Caco-2 (cell line): Measurements from ENCODE around the gene HELZ. TPM values are rescaled to one million over a fixed set of nuclear protein-coding genes. Genes with fewer than 3 reads are reported as not detected.

Source experiments
- BruUV-seq: library from RNA; stranded (reverse); fragments of 400-500 nt; replicated peaks from 2 replicates; lab custom pipeline; 2021; lab: Mats Ljungman, UMichigan
- CTCF ChIA-PET: fragments of 300-600 bp; sonication (Branson Sonifier 250); formaldehyde crosslinking; loops from one replicate; lab custom pipeline; 2022; ENCODE audit warnings: antibody characterized with exemption; lab: Charles Lee
- POLR2A ChIA-PET: fragments of 300-600 bp; sonication (Branson Sonifier 250); formaldehyde crosslinking; loops from one replicate; lab custom pipeline; 2022; ENCODE audit warnings: antibody characterized with exemption; lab: Charles Lee
- DNase-seq, 2 experiments: peaks; one replicate each; pipeline versions ENCODE4 v3.0.0 to v3.0.0-alpha.2; 2020 to 2022
- H3K27me3 ChIP-seq: replicated peaks from 2 replicates; pipeline ENCODE4 v1.6.0; 2011; ENCODE audit warnings: low read length; ENCODE audit not compliant: control insufficient read depth, insufficient read depth
- H3K36me3 ChIP-seq: 2 replicates; pipeline ENCODE4 v1.5.1; 2011; ENCODE audit warnings: low read length; ENCODE audit not compliant: control insufficient read depth, insufficient read depth
- H3K4me1 ChIP-seq: fragments of 250-450 bp; sonication (Bioruptor Pico); 2 replicates; pipeline ENCODE4 v1.5.1; 2020; ENCODE audit warnings: mild to moderate bottlenecking
- H3K4me3 ChIP-seq: 2 replicates; pipeline ENCODE4 v1.5.1; 2011; ENCODE audit warnings: low read depth, mild to moderate bottlenecking, control low read depth, low read length
- H3K9me3 ChIP-seq: fragments of 250-450 bp; sonication (Bioruptor Pico); 2 replicates; pipeline ENCODE4 v1.5.1; 2020; ENCODE audit warnings: mild to moderate bottlenecking, moderate library complexity
- H3K27ac Mint-ChIP-seq: one replicate; pipeline ENCODE4 v1.8.0; 2022; ENCODE audit warnings: mixed read lengths; ENCODE audit not compliant: unreplicated experiment
- H3K27me3 Mint-ChIP-seq: one replicate; pipeline ENCODE4 v1.8.0; 2022; ENCODE audit warnings: mixed read lengths; ENCODE audit not compliant: insufficient read depth, unreplicated experiment
- H3K36me3 Mint-ChIP-seq: one replicate; pipeline ENCODE4 v1.8.0; 2022; ENCODE audit warnings: mild to moderate bottlenecking, mixed read lengths; ENCODE audit not compliant: insufficient read depth, unreplicated experiment
- H3K4me1 Mint-ChIP-seq: one replicate; pipeline ENCODE4 v1.8.0; 2022; ENCODE audit warnings: low read depth, mixed read lengths; ENCODE audit not compliant: unreplicated experiment
- H3K4me3 Mint-ChIP-seq: one replicate; pipeline ENCODE4 v1.8.0; 2022; ENCODE audit warnings: mild to moderate bottlenecking, moderate library complexity, mixed read lengths; ENCODE audit not compliant: unreplicated experiment
- H3K9me3 Mint-ChIP-seq: one replicate; pipeline ENCODE4 v1.8.0; 2022; ENCODE audit warnings: mixed read lengths; ENCODE audit not compliant: unreplicated experiment
- intact Hi-C: fragments of 100-400 bp; cut with micrococcal nuclease; formaldehyde crosslinking; loops from one replicate; pipeline ENCODE4 v1.10.0; 2022; ENCODE audit not compliant: unreplicated experiment
- total RNA-seq: library from RNA; stranded (reverse); gene quantifications from 2 replicates; pipeline ENCODE4 v1.2.3, GENCODE V29; 2022
- TF ChIP-seq, protein P1 (sequence below), 2 experiments: fragments of 200-600 bp in 1 of 2; IDR thresholded peaks; 1 replicate in 1 of 2; 2 replicates in 1 of 2; pipeline versions ENCODE4 v1.5.1 to v1.8.0; 2011 to 2022; ENCODE audit warnings: antibody characterized with exemption in 1 of 2, control low read depth in 1 of 2, inconsistent platforms in 1 of 2, low read depth in 1 of 2, low read length in 1 of 2, mild to moderate bottlenecking in 1 of 2, moderate library complexity in 1 of 2; ENCODE audit not compliant: insufficient read depth in 1 of 2, severe bottlenecking in 1 of 2, unreplicated experiment in 1 of 2

HELZ gene
- total RNA-seq, 1 experiment from 2014 or later, result 63.8 TPM

DNA sequence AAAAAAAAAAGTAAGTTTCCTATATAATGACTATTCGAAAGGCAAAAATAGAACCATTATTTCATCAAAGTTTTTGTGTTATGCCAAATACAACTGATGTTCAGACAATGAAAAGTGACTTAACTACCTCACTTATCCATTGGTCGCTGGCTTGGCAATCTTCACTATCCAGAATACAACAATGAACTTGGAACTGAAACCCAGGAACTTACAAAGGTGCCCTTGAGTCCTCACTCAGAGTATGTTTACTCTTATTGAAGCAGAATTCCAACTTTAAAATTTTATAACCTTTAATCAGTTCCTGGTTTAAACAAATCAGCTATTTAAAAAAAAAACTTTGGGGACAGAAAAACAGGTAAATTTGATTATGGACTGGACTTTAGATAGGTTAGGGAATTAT is 34.1 kb downstream of the HELZ start:
- Mint-ChIP-seq H3K36me3 (peaks cover 24% of the 10 kb centered on the region), H3K27ac (no peak overlapping the region), H3K4me1 (peaks cover 13% of the 10 kb centered on the region), H3K9me3 (no peaks in the 10 kb centered on the region), H3K4me3 (no peak overlapping the region), H3K27me3 (no peaks in the 10 kb centered on the region)
- DNase-seq, result no peak
- POLR2A ChIA-PET, result no interaction called here
- CTCF ChIA-PET, result no interaction called here
- Histone ChIP-seq H3K27me3 (no peaks in the 10 kb centered on the region), H3K36me3 (no peaks in the 10 kb centered on the region; the same call in 1 of the 2 replicates), H3K4me3 (no peak overlapping the region), H3K4me1 (peaks cover 35% of the 10 kb centered on the region), H3K9me3 (no peaks in the 10 kb centered on the region)
- TF ChIP-seq, protein P1, sequence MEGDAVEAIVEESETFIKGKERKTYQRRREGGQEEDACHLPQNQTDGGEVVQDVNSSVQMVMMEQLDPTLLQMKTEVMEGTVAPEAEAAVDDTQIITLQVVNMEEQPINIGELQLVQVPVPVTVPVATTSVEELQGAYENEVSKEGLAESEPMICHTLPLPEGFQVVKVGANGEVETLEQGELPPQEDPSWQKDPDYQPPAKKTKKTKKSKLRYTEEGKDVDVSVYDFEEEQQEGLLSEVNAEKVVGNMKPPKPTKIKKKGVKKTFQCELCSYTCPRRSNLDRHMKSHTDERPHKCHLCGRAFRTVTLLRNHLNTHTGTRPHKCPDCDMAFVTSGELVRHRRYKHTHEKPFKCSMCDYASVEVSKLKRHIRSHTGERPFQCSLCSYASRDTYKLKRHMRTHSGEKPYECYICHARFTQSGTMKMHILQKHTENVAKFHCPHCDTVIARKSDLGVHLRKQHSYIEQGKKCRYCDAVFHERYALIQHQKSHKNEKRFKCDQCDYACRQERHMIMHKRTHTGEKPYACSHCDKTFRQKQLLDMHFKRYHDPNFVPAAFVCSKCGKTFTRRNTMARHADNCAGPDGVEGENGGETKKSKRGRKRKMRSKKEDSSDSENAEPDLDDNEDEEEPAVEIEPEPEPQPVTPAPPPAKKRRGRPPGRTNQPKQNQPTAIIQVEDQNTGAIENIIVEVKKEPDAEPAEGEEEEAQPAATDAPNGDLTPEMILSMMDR (IDR thresholded peaks at IDR 0.05; ENCODE audit: insufficient read depth in 1 of 2, low read depth in 1 of 2, low read length in 1 of 2, severe bottlenecking in 1 of 2, unreplicated experiment in 1 of 2), result no peak
- intact Hi-C loops, result no loop called here
- BruUV-seq, result no TSS peak

GRCh38 chr17:67208232-67208631 is 36.8 kb downstream of the HELZ start:
- H3K4me1 Mint-ChIP-seq, result peaks cover 13% of the 10 kb centered on the region
- no peak for DNase-seq
- TF ChIP-seq, protein P1 (IDR thresholded peaks at IDR 0.05; ENCODE audit: insufficient read depth in 1 of 2, low read depth in 1 of 2, low read length in 1 of 2, severe bottlenecking in 1 of 2, unreplicated experiment in 1 of 2), result no peak
- POLR2A ChIA-PET, result no interaction called here
- CTCF ChIA-PET, result no interaction called here
- H3K9me3 ChIP-seq, result no peaks in the 10 kb centered on the region
- intact Hi-C loops, result no loop called here
- no peak overlapping the region for H3K4me3 ChIP-seq
- no peaks in the 10 kb centered on the region; the same call in 1 of the 2 replicates for H3K36me3 ChIP-seq
- no peak overlapping the region for H3K27ac Mint-ChIP-seq
- H3K27me3 Mint-ChIP-seq, result no peaks in the 10 kb centered on the region
- peaks cover 30% of the 10 kb centered on the region for H3K4me1 ChIP-seq
- H3K4me3 Mint-ChIP-seq, result no peak overlapping the region
- H3K36me3 Mint-ChIP-seq, result peaks cover 20% of the 10 kb centered on the region
- no peaks in the 10 kb centered on the region for H3K9me3 Mint-ChIP-seq
- no TSS peak for BruUV-seq
- no peaks in the 10 kb centered on the region for H3K27me3 ChIP-seq

DNA sequence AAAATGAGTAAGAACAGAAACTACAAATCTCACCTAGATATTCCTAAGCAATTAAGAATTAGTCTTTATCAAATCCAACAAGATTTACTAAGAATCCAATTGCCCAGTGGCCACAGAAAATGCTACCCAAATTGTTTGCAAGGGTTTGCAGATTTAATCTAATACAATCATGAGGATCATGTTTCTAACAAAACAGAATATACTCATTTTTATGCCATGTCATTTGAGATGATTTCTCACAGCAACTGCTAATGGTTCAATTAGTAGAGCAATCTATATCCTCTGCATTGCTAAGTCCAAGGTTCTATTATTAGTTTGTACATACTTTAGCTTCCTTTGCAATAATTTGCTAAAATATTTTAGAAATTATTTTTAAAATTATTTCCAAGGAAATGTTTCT is 41.2 kb downstream of the HELZ start:
- Mint-ChIP-seq H3K9me3 (no peaks in the 10 kb centered on the region), H3K4me3 (no peak overlapping the region), H3K36me3 (peaks cover 45% of the 10 kb centered on the region), H3K27ac (no peak overlapping the region), H3K4me1 (peaks cover 4% of the 10 kb centered on the region), H3K27me3 (no peaks in the 10 kb centered on the region)
- Histone ChIP-seq H3K36me3 (peaks cover 2% of the 10 kb centered on the region), H3K4me3 (no peak overlapping the region), H3K27me3 (no peaks in the 10 kb centered on the region), H3K4me1 (no peaks in the 10 kb centered on the region), H3K9me3 (no peaks in the 10 kb centered on the region)
- no TSS peak for BruUV-seq
- DNase-seq, result no peak
- ChIA-PET CTCF (interaction anchor here (0.5 kb wide), 1 partner anchor 426 kb away, joined by 4 read pairs; no protein-coding TSS in a partner anchor), POLR2A (no interaction called here)
- intact Hi-C loops, result no loop called here
- TF ChIP-seq, protein P1 (IDR thresholded peaks at IDR 0.05; ENCODE audit: insufficient read depth in 1 of 2, low read depth in 1 of 2, low read length in 1 of 2, severe bottlenecking in 1 of 2, unreplicated experiment in 1 of 2), result no peak
